ENCODE results near the gene LIX1L.

LIX1L gene

DNA sequence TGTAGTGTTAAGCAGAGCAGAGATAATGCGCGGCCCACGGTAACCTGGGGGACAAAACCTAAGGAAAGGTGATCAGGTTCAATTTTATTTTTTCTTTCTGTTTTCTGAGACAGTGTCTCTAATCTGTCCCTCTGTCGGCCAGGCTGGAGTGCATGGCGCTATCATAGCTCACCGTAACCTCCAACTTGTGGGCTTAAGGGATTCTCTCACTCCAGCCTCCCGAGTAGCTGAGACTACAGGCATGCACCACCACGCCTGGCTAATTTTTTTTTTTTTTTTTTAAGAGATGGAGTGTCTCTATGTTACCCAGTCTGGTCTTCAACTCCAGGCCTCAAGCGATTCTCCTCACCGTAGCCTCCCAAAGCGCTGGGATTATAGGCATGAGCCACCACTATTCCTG lies 71.4 kb downstream of the LIX1L start:
- Histone ChIP-seq H3K9ac (ENCODE audit: low read length) (peak overlapping the region; percentile 51), H3K27me3 (replicated peaks; ENCODE audit: control insufficient read depth, insufficient read depth, low read length) (no peaks in the 10 kb centered on the region), H3K36me3 (ENCODE audit: control insufficient read depth, insufficient read depth, low read length, severe bottlenecking) (no peaks in the 10 kb centered on the region), H3K4me3 (ENCODE audit: low read length) (peak overlapping the region; percentile 85), H3K4me1 (ENCODE audit: control insufficient read depth, insufficient read depth, low read length) (peaks cover 40% of the 10 kb centered on the region), H3K9me3 (ENCODE audit: control insufficient read depth, low read length) (no peaks in the 10 kb centered on the region)
- no peak for DNase-seq (ENCODE audit: low read depth)

DNA sequence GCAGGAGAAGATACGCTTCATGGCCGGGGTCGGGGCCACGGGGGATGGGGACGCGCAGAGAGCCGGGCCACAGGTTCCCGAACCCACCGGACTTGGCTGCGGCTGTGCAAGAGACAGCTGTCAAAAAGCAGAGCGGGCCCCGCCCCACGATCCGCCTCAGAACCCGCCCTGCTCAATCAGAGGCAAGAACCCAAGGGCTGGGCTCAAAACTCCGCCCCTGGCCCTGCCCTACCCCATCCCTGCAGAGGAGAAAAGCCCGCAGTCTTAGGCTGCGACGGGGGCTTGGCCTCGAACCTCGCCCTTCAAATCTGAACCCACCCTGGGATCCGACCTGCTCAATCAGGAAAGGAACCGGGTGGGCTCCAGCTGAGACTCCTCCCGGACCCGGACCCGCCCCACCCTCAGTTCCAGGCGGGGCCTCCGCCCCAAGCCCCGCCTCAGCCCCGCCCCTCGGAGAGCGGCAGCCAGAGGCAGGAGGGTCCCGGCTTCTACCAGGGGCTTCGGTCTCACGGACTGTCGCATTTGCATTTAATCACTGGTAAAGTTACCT lies 72.0 kb downstream of the LIX1L start, which contains the start of gene ANKRD35:
ANKRD35 (minus strand) TSS at position 129 of the 550 bp plus-strand sequence; CDS start at position 21, 108 bp downstream.
- peak; percentile 88 for DNase-seq (ENCODE audit: low read depth)
- Histone ChIP-seq H3K4me1 (ENCODE audit: control insufficient read depth, insufficient read depth, low read length) (peaks cover 34% of the 10 kb centered on the region), H3K36me3 (ENCODE audit: control insufficient read depth, insufficient read depth, low read length, severe bottlenecking) (no peaks in the 10 kb centered on the region), H3K9me3 (ENCODE audit: control insufficient read depth, low read length) (no peaks in the 10 kb centered on the region), H3K4me3 (ENCODE audit: low read length) (peak within 1 kb of the TSS; percentile 85), H3K9ac (ENCODE audit: low read length) (peak within 1 kb of the TSS; percentile 51), H3K27me3 (replicated peaks; ENCODE audit: control insufficient read depth, insufficient read depth, low read length) (no peaks in the 10 kb centered on the region)

DNA sequence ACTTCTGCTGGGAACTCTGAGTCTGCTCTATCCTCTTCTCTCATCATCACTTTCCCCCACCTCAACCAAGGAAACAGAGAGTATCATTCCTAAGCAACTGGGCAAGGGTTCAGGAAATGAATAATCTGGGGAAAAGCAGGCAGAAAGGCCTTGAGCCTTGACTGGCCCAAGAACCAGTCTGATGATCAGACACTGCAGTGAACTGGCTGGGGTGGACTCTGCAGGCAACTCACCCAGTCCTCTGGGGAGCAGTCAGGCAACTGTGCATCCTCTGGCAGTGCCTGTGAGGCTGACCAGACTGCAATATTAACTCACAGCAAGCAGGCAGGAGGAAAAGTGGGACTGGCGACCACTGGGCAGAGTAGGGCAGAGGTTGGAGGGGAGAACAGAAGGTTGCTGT lies 73.1 kb downstream of the LIX1L start:
- no peaks in the 10 kb centered on the region for H3K9me3 ChIP-seq (ENCODE audit: control insufficient read depth, low read length)
- H3K4me3 ChIP-seq (ENCODE audit: low read length) = peak overlapping the region; percentile 85

More for the DNA sequence above, 73.1 kb downstream of the LIX1L start:
- H3K4me1 ChIP-seq (ENCODE audit: control insufficient read depth, insufficient read depth, low read length) = peaks cover 25% of the 10 kb centered on the region
- no peak for DNase-seq (ENCODE audit: low read depth)
- no peaks in the 10 kb centered on the region for H3K36me3 ChIP-seq (ENCODE audit: control insufficient read depth, insufficient read depth, low read length, severe bottlenecking)
- no peaks in the 10 kb centered on the region for H3K27me3 ChIP-seq (replicated peaks; ENCODE audit: control insufficient read depth, insufficient read depth, low read length)
- peak overlapping the region; percentile 48 for H3K9ac ChIP-seq (ENCODE audit: low read length)

All from adipocyte (in vitro differentiated cells).